ENCODE measurements around the gene PRM1.

DNA sequence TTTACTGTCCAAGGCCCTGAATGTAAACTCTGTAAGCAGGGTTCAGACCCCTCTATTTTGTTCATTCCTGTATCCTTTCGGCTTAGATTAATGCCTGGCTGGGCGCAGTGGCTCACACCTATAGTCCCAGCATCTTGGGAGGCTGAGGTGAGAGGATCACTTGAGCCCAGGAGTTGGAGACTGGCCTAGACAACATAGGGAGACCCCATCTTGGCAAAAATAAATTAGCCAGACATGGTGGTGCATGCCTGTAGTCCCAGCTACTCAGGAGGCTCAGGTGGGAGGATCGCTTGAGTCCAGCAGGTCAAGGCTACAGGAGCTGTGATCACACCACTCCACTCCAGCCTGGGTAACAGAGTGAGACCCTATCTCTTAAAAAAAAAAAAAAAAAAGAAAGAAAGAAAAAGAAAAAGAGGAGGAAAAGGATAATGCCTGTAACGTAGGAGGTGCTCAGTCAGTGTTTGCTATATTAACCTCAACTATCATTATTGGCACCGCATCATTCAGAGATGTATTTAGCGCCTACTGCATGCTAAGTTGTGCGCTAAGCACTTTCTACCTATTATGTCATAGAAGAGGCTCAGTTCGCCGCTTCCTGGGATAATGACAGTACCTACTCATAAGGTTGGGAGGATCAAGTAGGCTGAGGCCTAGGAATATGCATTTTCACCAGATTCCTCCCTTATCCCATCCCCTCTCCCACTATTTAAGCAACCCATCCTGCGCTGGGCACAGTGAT is 30.2 kb downstream of the PRM1 start:
- TF ChIP-seq CTCF (IDR thresholded peaks at IDR 0.05) (no peak), POLR2A (IDR thresholded peaks at IDR 0.05) (no peak), POLR2AphosphoS5 (IDR thresholded peaks at IDR 0.05) (no peak)

Data from breast epithelium (tissue), 3 donors.